Smooth muscle cell (in vitro differentiated cells): ENCODE results near the gene RBM33. TPM values are rescaled to one million over a fixed set of nuclear protein-coding genes. Genes with fewer than 3 reads are reported as not detected.
"Not testable (repeated sequence)": the region's sequence is repeated elsewhere in the genome, so short reads cannot be mapped to it uniquely, and the experiment has no call there.

Experiments
- DNase-seq: peaks from one replicate; lab custom pipeline; 2025; ENCODE audit not compliant: unreplicated experiment; lab: John Stamatoyannopoulos, UW
- H2AFZ ChIP-seq: fragments of 200-600 bp; sonication (generic); 2 replicates; pipeline ENCODE4 v1.6.0; 2016; ENCODE audit warnings: antibody characterized with exemption, low read depth, mild to moderate bottlenecking
- H3F3A ChIP-seq: fragments of 200-600 bp; sonication (generic); 2 replicates; pipeline ENCODE4 v1.6.0; 2017; ENCODE audit warnings: antibody characterized with exemption, low read depth
- H3K27ac ChIP-seq: fragments of 200-600 bp; sonication (generic); 2 replicates; pipeline ENCODE4 v1.5.1; 2016; ENCODE audit warnings: low read depth, mild to moderate bottlenecking
- H3K27me3 ChIP-seq: fragments of 200-600 bp; sonication (generic); 2 replicates; pipeline ENCODE4 v1.6.1; 2016; ENCODE audit warnings: low read depth, mild to moderate bottlenecking
- H3K36me3 ChIP-seq: fragments of 200-600 bp; sonication (generic); 2 replicates; pipeline ENCODE4 v1.5.1; 2016; ENCODE audit warnings: low read depth
- H3K4me1 ChIP-seq: fragments of 200-600 bp; sonication (generic); 2 replicates; pipeline ENCODE4 v1.5.1; 2016; ENCODE audit warnings: low read depth
- H3K4me2 ChIP-seq: fragments of 200-600 bp; sonication (generic); 2 replicates; pipeline ENCODE4 v1.6.0; 2016; ENCODE audit warnings: mild to moderate bottlenecking
- H3K4me3 ChIP-seq: fragments of 200-600 bp; sonication (generic); 2 replicates; pipeline ENCODE4 v1.5.1; 2016; ENCODE audit warnings: mild to moderate bottlenecking
- H3K79me2 ChIP-seq: fragments of 200-600 bp; sonication (generic); 2 replicates; pipeline ENCODE4 v1.6.0; 2016; ENCODE audit warnings: low read depth, mild to moderate bottlenecking
- H3K9ac ChIP-seq: fragments of 200-600 bp; sonication (generic); 2 replicates; pipeline ENCODE4 v1.6.0; 2016; ENCODE audit warnings: low read depth
- H3K9me3 ChIP-seq: fragments of 200-600 bp; sonication (generic); replicated peaks from 2 replicates; pipeline ENCODE4 v1.5.1; 2016; ENCODE audit warnings: low read depth
- H4K20me1 ChIP-seq: fragments of 200-600 bp; sonication (generic); 2 replicates; pipeline ENCODE4 v1.6.0; 2016; ENCODE audit warnings: low read depth
- CTCF ChIP-seq: fragments of 200-600 bp; sonication (generic); IDR thresholded peaks from 2 replicates; pipeline ENCODE4 v1.5.1; 2017; ENCODE audit warnings: borderline replicate concordance, mild to moderate bottlenecking, antibody characterized with exemption; ENCODE audit not compliant: insufficient read depth, poor library complexity, severe bottlenecking
- WGBS: methylation state at CpG from one replicate; pipeline ENCODE4 v1.1.7; 2016; ENCODE audit warnings: low lambda C conversion rate; 5-methylcytosine and 5-hydroxymethylcytosine counted together
- polyA plus RNA-seq: library from polyadenylated mRNA; unstranded; fragments of >200 nt; fragmentation: Nextera tagmentation; extraction: Ambion mirVana; gene quantifications from 2 replicates; pipeline ENCODE4 v1.2.1, GENCODE V29; 2016
- total RNA-seq: library from RNA; depleted of rRNA; stranded (reverse); fragments of >200 nt; gene quantifications from 2 replicates; pipeline ENCODE4 v1.2.3, GENCODE V29; 2014

The RBM33 gene
- total and polyA plus RNA-seq, 2 experiments from 2014 or later, result 22.5 to 25.3 TPM

DNA sequence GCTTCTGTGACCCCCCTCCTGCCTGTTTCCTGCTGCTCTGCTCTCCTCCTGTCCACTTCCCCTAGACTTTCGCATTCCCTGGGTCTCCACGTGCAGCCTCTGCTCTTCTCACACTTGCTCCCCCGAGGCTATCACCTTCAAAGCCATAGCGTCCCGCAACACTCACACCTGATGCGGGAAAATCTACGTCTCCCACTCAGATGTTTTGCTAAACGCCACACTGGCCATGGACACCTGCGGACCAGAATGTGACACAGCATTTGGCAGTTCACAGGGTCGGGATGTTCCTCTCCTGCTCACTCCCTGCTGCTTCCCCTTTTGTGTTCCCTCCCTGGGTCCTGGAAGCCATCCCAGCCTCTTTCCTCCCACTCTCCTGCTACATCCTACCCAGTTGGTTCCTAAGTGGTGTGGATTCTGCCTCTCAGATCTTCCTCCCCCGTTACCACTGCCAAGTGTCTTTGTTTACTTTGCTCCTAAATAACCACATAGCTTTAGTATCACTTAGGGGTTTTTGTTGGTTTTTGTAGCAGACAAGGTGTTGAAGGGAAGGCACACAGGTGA lies 33.7 kb upstream of the RBM33 start:
- Histone ChIP-seq H2AFZ (no peak overlapping the region), H4K20me1 (no peaks in the 10 kb centered on the region)
- DNase-seq, result no peak

GRCh38 chr7:155611808-155612447 lies 32.5 kb upstream of the RBM33 start:
- WGBS, result 93% methylated on average over 9 of the region's 9 CpGs
- Histone ChIP-seq H3K9ac (no peak overlapping the region), H3K79me2 (no peaks in the 10 kb centered on the region), H2AFZ (no peak overlapping the region), H3K9me3 (no peaks in the 10 kb centered on the region), H3K27me3 (no peaks in the 10 kb centered on the region), H3K4me3 (no peak overlapping the region), H3K27ac (no peak overlapping the region), H4K20me1 (no peaks in the 10 kb centered on the region), H3F3A (no peaks in the 10 kb centered on the region), H3K4me1 (no peaks in the 10 kb centered on the region), H3K36me3 (no peaks in the 10 kb centered on the region), H3K4me2 (no peak overlapping the region)
- no peak for DNase-seq
- no peak for TF ChIP-seq CTCF

More for the DNA sequence above, 33.7 kb upstream of the RBM33 start:
- Histone ChIP-seq H3K9ac (no peak overlapping the region), H3K27me3 (no peaks in the 10 kb centered on the region), H3K79me2 (no peaks in the 10 kb centered on the region), H3K4me1 (no peaks in the 10 kb centered on the region), H3K27ac (no peak overlapping the region), H3K36me3 (no peaks in the 10 kb centered on the region), H3K9me3 (no peaks in the 10 kb centered on the region), H3K4me2 (no peak overlapping the region), H3F3A (no peaks in the 10 kb centered on the region), H3K4me3 (no peak overlapping the region)
- TF ChIP-seq CTCF, result no peak
- 80% methylated on average over 11 of the region's 11 CpGs for WGBS

DNA sequence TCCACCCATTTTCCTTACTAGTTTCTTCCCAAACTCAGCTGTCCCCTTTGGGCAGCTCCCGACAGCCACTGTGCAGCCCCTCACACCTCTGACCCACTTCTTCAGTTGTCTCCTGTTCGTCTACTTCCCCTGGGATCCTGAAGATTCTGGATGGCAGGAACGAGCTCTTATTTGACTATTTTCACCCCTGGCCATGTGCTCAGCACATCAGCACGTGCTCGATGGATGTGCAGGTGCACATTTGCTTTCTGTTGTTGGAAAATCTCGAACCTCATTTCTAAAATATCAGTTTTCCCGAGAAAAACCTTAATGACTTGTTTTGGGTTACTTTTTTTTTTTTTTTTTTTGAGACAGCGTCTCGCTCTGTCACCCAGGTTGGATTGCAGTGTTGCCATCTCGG lies 31.8 kb upstream of the RBM33 start:
- 92% methylated on average over 10 of the region's 10 CpGs for WGBS
- no peaks in the 10 kb centered on the region for H3K9me3 ChIP-seq

DNA sequence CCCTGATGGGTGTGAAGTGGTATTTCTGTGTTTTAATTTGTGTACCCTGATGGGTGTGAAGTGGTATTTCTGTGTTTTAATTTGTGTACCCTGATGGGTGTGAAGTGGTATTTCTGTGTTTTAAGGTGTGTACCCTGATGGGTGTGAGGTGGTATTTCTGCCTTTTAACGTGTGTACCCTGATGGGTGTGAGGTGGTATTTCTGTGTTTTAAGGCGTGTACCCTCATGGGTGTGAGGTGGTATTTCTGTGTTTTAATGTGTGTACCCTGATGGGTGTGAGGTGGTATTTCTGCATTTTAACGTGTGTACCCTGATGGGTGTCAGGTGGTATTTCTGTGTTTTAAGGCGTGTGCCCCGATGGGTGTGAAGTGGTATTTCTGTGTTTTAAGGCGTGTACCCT lies 29.4 kb upstream of the RBM33 start:
- H3K79me2 ChIP-seq, result not testable (repeated sequence)
- WGBS, result 95% methylated on average over 6 of the region's 6 CpGs

More for the DNA sequence above, 31.8 kb upstream of the RBM33 start:
- Histone ChIP-seq H3K36me3 (no peaks in the 10 kb centered on the region), H3K27ac (no peak overlapping the region), H3K4me3 (no peak overlapping the region), H3F3A (no peaks in the 10 kb centered on the region), H3K4me1 (no peaks in the 10 kb centered on the region), H3K79me2 (no peaks in the 10 kb centered on the region), H3K4me2 (no peak overlapping the region), H2AFZ (no peak overlapping the region), H4K20me1 (no peaks in the 10 kb centered on the region), H3K9ac (no peak overlapping the region), H3K27me3 (no peaks in the 10 kb centered on the region)
- no peak for TF ChIP-seq CTCF
- no peak for DNase-seq

More for the DNA sequence above, 29.4 kb upstream of the RBM33 start:
- H3K4me1 ChIP-seq, H3K4me2 ChIP-seq, H3K27me3 ChIP-seq, H4K20me1 ChIP-seq, DNase-seq, H3K9ac ChIP-seq, H2AFZ ChIP-seq, H3K4me3 ChIP-seq, H3K9me3 ChIP-seq, H3K27ac ChIP-seq, H3K36me3 ChIP-seq, H3F3A ChIP-seq: not testable (repeated sequence)
